Left hindlimb (tissue), 1 donor: ENCODE results near the gene NBEA.
"Not testable (repeated sequence)": the region's sequence is repeated elsewhere in the genome, so short reads cannot be mapped to it uniquely, and the experiment has no call there.

Experiments used
- DNase-seq: peaks from one replicate; pipeline ENCODE4 v3.0.0-alpha.2; 2018

The NBEA gene

DNA sequence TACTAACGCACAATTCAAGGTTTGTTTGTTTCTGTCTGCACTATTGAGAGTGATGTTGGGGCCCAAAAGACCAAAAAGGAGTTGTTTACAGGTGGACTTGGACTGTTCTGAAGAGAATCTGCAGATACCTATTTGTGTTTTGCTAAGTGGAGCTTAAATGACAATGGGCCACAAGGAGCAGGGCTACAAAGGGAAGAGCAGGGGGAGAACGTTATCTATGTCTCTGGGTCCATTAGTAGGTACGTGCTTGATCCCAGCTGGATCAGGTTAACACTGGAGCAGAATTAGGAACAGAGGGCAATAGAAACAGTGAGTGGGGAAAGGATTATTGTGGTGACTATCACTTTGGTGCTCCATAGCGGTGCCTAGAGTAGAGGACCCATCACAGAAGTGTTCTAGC lies 22.5 kb downstream of the NBEA start:
- no peak for DNase-seq

DNA sequence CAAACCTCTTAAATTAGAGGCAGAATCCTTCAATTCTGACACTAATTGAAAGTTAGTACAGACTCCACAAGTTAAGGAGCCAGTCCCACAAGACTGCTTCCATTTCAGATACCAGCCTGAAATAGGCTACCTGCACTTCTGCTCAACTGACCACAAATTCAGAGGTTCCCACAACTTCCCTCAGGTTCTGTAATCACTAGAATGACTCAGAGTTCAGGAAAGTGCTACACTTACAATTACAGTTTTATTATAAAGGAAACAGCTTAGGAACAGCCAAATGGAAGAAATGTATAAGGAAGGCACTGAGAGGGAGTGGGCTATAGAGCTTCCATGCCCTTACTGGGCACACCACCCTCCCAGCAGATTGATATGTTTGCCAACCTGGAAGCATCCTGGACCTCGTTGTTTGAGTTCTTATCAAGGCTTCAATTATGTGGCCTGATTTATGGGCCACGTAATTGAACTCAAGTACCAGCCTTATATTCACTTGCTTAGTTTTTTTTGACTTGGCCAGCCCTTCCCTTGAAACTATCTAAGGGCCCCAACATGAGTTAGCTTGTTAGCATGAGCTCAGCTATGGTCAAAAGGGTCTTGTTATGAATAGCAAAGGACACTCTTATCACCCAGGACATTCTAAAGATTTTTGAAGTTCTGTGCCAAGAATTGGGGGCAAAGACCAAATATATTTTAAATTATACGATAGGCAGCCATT lies 25.9 kb downstream of the NBEA start:
- DNase-seq: no peak

DNA sequence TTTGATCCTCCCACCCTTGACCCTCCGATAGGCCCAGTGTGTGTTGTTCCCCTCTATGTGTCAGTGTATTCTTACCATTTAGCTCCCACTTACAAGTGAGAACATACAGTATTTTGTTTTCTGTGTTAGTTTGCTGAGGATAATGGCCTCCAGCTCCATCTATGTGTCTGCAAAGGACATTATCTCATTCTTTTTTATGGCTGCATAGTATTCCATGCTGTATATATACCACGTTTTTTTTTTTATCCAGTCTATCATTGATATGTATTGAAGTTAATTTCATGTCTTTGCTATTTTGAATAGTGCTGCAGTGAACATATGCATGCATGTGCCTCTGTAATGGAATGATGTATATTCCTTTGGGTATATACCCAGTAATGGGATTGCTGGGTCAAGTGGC lies 27.5 kb downstream of the NBEA start:
- DNase-seq: not testable (repeated sequence)

DNA sequence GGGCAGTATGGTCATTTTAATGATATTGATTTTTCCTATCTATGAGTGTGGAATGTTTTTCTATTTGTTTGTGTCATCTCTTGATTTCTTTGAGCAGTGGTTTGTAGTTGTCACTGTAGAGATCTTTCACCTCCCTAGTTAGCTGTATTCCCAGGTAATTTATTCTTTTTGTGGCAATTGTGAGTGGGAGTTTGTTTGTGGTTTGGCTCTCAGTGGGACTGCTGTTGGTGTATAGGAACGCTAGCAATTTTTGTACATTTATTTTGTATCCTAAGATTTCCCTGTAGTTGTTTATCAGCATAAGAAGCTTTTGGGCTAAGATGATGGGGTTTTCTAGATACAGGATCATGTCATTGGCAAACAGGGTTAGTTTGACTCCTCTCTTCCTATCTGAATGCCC lies 28.9 kb downstream of the NBEA start:
- DNase-seq: no peak

DNA sequence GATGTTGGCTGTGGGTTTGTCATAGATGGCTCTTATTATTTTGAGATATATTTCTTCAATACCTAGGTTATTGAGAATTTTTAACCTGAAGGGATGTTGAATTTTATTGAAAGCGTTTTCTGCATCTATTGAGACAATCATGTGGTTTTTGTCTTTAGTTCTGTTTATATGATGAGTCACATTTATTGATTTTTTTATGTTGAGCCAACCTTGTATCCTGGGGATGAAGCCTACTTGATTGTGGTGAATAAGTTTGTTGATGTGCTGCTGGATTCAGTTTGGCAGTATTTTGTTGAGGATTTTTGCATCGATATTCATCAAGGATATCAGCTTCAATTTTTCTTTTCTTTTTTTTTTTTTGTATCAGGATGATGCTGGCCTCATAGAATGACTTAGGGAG lies 29.4 kb downstream of the NBEA start:
- DNase-seq: no peak

DNA sequence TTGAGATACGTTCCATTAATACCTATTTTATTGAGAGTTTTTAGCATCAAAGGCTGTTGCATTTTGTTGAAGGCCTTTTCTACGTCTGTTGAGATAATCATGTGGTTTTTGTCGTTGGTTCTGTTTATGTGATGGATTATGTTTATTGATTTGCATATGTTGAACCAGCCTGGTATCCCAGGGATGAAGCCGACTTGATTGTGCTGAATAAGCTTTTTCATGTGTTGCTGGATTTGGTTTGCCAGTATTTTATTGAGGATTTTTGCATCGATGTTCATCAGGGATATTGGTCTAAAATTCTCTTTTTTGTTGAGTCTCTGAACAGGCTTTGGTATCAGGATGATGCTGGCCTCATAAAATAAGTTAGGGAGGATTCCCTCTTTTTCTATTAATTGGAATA lies 43.1 kb downstream of the NBEA start:
- not testable (repeated sequence) for DNase-seq

DNA sequence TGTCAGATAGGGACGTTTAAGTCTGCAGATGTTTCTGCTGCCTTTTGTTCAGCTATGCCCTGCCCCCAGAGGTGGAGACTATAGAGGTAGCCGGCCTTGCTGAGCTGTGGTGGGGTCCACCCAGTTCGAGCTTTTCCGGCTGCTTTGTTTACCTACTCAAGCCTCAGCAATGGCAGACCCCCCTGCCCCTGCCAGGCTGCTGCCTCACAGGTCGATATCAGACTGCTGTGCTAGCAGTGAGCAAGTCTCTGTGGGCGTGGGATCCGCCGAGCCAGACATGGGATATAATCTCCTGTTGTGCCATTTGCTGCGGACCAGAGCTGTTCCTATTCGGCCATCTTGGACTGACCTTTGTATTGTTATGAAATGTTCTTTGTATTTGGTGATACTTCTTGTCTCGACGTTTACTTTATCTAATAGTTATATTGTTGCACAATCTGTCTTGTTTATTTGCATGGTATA lies 46.3 kb downstream of the NBEA start:
- DNase-seq: no peak

DNA sequence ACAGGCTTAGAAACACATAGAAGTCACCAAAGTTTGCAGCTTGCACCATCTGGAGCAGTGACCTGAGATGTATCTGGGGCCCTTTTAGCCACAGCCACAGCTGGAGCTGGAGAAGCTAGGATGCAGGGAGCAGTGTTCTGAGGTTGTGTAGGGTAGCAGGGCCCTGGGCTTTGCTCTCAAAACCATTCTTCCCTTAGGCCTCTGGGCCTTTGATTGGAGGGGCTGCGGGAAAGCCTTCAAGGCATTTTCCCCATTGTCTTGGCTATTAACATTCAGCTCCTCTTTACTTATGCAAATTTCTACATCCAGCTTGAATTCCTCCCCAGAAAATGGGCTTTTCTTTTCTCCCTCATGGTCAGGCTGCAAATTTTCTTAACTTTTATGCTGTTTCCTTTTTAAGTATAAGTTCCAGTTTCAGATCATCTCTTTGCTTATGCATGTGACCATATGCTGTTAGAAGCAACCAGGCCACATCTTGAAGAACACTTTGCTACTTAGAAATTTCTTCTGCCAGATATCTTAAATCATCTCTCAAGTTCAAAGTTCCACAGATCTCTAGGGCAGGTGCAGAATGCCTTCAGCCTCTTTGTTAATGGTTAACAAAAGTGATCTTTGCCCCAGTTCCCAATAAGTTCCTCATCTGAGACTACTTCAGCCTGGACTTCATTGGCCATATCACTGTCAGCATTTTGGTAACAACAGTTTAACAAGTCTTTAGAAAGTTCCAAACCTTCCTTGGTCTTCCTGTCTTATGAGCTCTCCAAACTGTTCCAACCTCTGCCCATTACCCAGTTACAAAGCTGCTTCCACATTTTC lies 48.5 kb downstream of the NBEA start:
- DNase-seq: no peak

DNA sequence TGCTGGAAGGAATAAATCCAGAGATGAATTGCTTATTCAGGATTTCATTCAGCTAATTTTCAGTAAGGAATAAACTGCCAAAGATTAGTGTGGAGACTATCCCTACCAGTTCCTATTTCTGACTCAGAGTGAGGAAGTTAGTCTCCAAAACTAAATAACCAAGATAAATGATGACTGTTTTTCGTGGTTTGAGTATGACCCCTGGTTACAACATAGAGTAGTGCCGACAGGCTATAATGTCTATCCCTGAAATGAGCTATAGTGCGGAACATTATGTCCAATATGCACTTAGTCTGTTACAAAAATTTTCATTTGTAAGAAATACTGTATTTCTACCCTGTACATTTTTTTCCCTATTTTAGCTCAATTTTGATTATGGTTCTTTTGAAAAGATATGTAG lies 51.4 kb downstream of the NBEA start:
- no peak for DNase-seq

DNA sequence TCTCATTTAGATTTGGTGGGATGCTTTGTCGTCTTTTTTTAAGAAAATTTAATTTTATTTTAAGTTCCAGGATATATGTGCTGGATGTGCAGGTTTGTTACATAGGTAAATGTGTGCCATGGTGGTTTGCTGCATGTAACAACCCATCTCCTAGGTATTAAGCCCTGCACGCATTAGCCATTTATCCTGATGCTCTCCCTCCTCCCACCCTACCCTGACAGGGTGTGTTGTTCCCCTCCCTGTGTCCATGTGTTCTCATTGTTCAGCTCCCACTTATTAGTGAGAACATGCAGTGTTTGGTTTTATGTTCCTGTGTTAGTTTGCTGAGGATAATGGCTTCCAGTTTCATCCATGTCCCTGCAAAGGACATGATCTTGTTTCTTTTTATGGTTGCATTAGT lies 61.7 kb downstream of the NBEA start:
- not testable (repeated sequence) for DNase-seq

DNA sequence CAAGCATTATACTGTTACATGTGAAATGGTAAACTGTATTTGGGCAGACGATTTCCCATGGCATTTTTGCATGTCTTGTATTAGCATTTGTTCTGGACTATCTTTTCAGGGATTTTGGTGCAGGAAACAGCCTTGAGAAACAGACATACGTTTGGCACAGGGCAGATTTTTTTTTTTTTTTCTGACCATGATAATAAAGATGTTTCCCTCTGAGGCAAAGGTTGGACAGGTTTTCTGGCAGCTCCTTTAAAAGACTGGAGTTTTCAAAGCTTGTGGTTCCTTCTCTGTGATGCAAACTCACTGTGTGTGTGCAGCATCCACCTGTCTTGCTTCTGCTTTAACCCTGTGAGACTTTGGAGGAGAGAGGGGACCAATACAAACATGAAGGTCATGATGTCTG lies 63.0 kb downstream of the NBEA start:
- DNase-seq: no peak

DNA sequence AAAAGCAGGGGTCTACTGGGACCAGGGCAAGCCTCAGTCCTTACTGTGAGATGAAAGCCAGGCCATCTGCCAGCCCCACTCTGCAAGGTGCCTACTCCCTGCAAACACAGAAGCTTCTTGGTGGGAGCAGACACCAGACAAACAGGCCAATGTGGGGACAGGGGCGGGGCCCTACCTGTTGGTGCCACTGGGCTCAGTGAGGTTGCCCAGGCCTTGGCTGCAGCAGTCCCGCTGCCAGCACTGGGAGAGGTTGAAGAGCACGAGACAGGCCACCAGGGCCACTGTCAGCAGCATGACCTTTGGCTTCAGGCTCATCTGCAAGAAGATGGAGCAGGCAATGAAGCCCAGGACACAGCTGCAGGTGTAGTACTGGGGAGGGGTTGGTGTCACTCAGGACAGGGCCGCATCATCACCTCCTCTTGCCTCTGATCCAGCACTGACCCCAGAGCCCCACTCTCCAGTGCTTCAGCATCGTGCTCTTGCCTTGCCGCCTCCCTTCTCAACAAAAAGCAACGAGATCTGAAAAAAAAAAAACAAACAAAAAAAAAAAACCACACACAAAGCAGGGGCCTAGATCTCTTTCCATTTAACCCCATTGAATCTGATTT lies 72.6 kb downstream of the NBEA start:
- no peak for DNase-seq

DNA sequence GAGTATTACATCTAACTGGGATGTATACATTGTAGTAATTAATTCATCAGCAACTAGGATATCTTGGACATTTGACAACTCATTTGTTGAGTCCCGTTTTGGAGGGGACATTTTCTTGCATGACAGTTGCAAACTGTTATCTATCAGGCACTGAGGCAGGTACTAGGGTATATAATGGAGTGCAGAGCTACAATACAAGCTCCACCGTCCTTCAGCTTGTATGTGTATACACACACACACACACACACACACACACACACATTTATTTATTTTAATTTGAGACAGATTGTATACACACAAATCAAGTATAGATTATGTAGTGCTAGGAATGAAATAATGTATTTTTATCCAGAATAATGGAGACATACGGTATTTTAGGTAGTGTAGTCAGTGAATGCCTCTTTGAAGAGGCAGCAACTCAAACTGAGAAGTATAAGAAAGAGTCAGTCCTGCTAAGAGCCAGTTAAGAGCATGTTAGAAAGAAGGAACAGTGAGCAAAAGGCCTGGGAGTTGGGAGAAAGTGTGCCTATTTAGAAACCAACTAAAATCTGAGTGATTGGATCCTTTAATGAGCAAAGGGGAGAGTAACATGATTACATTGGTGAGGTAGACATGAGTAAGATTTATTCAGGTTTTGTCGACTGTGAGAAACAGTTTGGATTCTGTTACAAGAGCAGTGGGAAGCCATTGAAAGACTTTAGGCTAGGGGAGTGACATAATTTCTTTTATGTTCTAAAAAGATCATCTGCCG lies 74.5 kb downstream of the NBEA start:
- DNase-seq: no peak

DNA sequence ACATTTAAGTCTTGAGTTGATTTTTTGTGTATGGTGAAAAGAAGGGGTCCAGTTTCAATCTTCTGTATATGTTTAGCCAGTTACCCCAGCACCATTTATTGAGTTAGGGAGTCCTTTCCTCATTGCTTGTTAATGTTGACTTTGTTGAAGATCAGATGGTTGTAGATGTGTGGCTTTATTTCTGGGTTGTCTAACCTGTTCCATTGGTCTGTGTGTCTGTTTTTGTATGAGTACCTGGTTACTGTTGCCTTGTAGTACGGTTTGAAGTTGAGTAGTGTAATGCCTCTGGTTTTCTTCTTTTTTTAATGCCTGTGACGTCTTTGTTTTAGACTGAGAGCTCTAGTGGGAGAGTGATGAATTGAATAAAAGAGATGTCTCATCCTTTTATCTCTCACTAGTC lies 83.2 kb downstream of the NBEA start:
- no peak for DNase-seq

DNA sequence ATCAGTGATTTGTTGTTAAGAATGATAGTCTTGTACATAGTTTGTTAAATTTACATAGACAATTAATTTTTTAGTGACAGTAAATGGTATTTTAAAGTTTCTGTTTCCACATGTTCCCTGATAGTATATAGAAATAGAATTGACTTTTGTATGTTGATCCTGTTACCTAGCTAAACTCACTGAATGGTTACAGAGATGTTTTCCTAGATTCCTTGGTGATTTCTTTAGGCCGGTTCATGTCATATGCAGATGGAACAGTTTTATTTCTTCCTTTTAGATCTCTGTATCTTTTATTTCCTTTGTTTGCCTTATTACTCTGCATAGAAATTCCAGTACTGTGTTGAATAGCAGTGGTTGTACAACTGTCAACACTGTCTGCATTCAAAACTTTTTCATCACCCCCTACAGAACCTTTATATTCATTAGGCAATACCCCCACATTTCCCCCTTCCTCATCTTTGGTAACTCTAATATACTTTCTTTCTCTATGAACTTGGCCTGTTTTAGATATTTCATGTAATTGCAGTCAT lies 86.3 kb downstream of the NBEA start:
- no peak for DNase-seq

DNA sequence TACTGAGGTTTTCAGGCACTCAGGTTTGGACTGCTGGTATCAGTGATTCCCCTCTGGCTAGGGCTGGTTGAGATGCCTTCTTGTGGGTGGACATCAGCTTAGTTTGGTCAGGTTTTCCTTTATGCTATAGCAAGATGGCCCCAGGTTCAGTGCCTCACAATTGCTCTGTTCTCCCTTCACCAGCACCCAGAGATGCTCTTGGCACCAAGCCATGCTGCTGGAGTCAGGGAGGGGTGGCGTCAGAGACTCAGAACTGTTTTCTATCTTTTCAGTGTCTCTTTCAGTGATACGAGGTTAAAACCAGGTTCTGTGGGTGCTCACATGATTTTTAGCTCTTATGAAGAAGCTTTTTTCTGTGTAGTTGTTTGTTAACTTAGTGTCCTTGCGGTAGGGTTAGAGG lies 96.9 kb downstream of the NBEA start:
- no peak for DNase-seq

DNA sequence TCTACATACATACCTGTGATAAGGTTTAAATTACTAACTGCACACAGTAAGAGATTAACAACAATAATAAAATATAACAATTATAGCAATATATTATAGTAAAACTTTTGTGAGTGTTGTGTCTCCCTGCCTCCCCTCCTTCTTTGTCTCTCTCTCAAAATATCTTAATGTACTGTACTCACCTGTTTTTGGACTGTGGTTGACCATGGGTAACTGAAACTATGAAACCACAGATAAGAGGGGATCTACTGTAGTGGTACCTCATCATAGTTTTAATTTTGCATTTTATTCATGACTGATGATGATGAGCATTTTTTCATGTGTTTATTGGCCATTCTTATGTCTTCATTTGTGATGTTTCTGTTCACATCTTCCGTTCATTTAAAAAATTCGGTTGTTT lies 104.5 kb downstream of the NBEA start:
- DNase-seq: no peak

DNA sequence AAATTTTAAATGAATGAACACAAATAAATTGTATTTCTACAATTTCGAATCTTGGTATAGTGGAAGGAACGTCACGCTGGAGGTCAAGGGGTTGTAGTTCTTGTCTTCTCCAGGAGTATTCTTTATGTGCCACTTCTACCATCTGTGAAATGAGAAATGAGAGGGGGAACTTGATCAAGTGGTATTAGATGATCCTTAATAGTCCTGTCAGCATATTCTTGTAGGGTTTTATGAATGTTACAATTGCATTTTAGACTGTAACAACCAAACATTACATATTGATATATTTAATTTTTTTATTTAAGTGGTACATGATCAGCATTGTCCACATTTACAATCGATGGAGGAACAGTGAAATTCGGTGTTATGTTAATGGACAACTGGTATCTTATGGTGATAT lies 113.6 kb downstream of the NBEA start:
- DNase-seq: no peak

DNA sequence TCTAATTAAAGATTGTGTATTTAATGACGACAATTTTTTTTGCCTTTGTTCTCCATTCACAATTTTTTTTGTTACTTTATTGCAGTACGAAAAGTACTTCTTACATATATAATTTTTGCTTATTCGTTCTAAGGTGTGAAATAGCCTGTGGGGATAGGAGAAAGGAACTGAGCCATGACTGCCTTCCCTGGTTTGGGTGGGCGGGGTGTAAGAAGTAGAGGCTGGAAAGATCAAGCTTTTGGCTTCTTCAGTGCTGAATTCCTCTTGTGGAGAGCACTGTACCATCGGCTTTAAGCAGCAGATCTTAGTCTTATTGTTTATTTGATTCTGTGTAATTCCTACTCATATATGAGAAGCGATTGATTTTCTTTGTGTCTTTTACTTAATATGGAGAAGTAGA lies 115.8 kb downstream of the NBEA start:
- no peak for DNase-seq

DNA sequence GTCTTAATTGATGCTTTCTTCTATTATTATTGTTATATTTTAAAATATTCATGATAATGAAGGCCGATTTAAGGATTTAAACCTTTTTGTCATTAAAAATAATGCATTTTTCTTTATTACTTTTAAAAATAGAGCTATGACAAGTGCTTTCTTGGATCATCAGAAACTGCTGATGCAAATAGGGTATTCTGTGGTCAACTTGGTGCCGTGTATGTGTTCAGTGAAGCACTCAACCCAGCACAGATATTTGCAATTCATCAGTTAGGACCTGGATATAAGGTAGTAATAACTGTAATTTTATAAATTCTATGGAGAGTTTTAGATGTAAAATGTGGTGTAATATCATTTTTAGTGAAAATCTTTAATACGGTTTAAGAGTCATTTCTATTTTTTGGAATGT lies 116.5 kb downstream of the NBEA start:
- DNase-seq: not testable (repeated sequence)

DNA sequence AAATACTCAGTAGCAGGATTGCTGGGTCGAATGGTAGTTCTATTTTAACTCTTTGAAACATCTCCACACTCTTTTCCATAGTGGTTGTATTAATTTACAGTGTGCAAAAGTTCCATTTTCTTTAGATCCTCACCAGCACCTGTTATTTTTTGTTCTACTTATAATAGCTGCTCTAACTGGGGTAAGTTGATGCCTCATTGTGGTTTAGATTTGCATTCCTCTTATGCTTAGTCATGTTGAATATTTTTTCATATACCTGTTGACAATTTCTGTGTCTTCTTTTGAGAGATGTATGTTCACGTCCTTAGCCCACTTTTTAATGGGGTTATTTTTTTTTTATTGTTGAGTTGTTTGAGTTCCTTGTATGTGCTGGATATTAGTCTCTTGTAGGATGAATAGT lies 144.6 kb downstream of the NBEA start:
- DNase-seq: no peak

DNA sequence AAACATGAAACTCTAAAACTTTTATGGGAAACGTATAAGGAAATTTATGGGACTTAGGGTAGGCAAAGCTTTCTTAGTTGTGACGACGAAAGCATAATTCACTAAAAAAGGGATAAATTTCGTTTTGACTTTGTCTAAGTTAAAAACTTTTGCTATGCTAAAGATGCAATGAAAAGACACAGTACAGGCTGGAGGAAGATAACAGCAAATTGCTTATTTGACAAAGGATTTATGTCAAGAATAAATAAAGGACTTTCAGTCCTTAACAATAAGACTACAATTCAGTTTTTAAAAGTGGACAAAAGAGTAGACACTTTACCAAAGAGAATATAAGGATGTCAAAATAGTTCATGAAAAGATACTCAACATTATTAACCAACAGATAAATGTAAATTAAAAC lies 150.2 kb downstream of the NBEA start:
- DNase-seq: no peak

DNA sequence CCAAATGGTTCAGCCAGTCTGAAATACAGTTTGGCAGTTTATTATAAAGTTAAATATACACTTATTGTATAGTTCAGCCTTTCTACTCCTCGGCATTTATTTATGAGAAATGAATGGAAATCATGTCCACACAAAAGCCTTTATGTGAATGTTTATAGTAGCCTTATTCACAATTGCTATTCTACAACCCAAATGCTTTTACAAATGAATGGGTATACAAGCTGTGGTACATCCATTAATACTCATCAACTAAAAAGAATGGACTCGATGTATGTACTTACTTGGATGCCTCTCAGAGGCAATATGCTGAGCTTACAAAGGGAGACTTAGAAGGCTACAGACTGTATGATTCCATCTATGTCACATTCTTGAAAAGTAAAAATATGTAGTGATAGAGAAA lies 150.7 kb downstream of the NBEA start:
- no peak for DNase-seq
